GM19035 (cell line): Measurements from ENCODE around the gene LHCGR.
"Not testable (repeated sequence)": the region's sequence is repeated elsewhere in the genome, so short reads cannot be mapped to it uniquely, and the experiment has no call there.

Source experiments
- ATAC-seq: cut with Tn5 transposase; IDR thresholded peaks from one replicate; pipeline ENCODE4 v1.9.1; 2021; ENCODE audit not compliant: unreplicated experiment

Gene LHCGR

GRCh38 chr2:48749291-48750127, 6.0 kb downstream of the LHCGR start:
- peak; percentile 48 for ATAC-seq

GRCh38 chr2:48747319-48747718, 8.2 kb downstream of the LHCGR start:
- ATAC-seq: no peak

GRCh38 chr2:48739236-48739635, 16.3 kb downstream of the LHCGR start:
- not testable (repeated sequence) for ATAC-seq

GRCh38 chr2:48738806-48739205, 16.7 kb downstream of the LHCGR start:
- no peak for ATAC-seq

- ATAC-seq: no peak
Observed at GRCh38 chr2:48736251-48736650, 19.3 kb downstream of the LHCGR start.

- no peak for ATAC-seq
Observed at GRCh38 chr2:48734576-48735303, 20.8 kb downstream of the LHCGR start.

GRCh38 chr2:48733067-48733503, 22.4 kb downstream of the LHCGR start:
- ATAC-seq: no peak

- ATAC-seq: no peak
Observed at GRCh38 chr2:48728840-48729239, 26.7 kb downstream of the LHCGR start.

GRCh38 chr2:48728295-48728694, 27.2 kb downstream of the LHCGR start:
- no peak for ATAC-seq

GRCh38 chr2:48727560-48727959, 28.0 kb downstream of the LHCGR start:
- ATAC-seq: no peak

- ATAC-seq: no peak
Observed at GRCh38 chr2:48725696-48726494, 29.6 kb downstream of the LHCGR start.

- no peak for ATAC-seq
Observed at GRCh38 chr2:48724278-48724677, 31.2 kb downstream of the LHCGR start.

GRCh38 chr2:48723129-48723528, 32.4 kb downstream of the LHCGR start:
- no peak for ATAC-seq

- no peak for ATAC-seq
Observed at GRCh38 chr2:48722391-48722790, 33.1 kb downstream of the LHCGR start.

- ATAC-seq: no peak
Observed at GRCh38 chr2:48721158-48721557, 34.4 kb downstream of the LHCGR start.

GRCh38 chr2:48719480-48720177, 35.9 kb downstream of the LHCGR start:
- no peak for ATAC-seq

- no peak for ATAC-seq
Observed at GRCh38 chr2:48717846-48718245, 37.7 kb downstream of the LHCGR start.

GRCh38 chr2:48715956-48716355, 39.6 kb downstream of the LHCGR start:
- ATAC-seq: no peak

GRCh38 chr2:48715042-48715899, 40.3 kb downstream of the LHCGR start:
- ATAC-seq: no peak

GRCh38 chr2:48714245-48714644, 41.3 kb downstream of the LHCGR start:
- ATAC-seq: no peak
